ENCODE results near the gene PDHA1. TPM values are rescaled to one million over a fixed set of nuclear protein-coding genes. Genes with fewer than 3 reads are reported as not detected.

The PDHA1 gene
- total and polyA plus RNA-seq, 11 donors, result 235 to 1,225 (median 919) TPM

DNA sequence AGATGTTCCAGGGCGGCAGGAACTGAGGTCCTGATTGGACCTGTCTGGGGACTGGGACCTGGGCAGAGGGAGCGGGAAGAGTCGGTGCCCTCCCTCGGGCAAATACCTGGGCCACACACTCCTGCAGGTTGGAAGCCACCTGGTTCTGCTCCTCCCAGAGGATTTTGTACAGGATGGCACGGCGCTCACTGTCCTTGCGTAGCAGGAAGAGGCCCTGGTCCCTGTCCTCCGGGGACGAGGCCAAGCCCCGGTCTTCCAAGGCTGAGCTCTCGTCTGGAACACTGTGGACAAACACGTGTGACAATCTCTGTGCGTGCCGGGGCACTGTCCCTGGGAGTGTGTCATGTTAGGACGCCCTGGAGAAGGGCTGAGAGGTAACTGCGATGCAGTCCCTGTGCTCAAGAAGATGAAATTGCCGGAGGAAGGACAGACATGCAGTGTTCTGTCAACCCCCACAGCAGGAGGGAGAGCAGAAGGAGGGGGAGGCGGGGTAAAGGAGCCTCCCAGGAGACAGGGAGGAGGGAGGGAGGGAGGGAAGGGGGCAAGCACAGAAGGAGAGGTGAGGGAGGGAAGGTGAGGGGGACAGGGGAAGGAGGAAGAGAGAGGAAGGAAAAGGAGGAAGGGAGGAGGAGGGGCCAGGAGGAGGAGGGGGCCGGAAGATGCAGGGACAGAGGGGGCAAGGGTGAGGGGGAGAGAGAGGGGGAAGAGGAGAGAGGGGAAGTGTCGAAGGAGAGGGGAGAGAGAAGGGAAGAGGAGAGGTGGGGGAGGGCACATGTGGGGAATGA is 29.0 kb downstream of the PDHA1 start:
- H3K4me3 ChIP-seq, result peak overlapping the region in 11 of 12 donors; percentile 8 to 58 (median 44)
- H3K9me3 ChIP-seq, result no peaks in the 10 kb centered on the region
- no peak for DNase-seq
- H3K27me3 ChIP-seq, result no peaks in the 10 kb centered on the region
- ATAC-seq, result peak; percentile 46 to 64 (median 53)
- intact Hi-C loops (cut with DNase I), result loop anchor here in 9 of 10 donors (2.0 to 10.0 kb wide), 9 partner anchors 160 to 612 kb away; partner anchors contain the start of gene SH3KBP1 (in 3 of the 9)
- 1 to 38% (median 11%) methylated on average over 18 to 20 of the region's 20 CpGs for WGBS, 4 donors
- no peak overlapping the region for H3K27ac ChIP-seq
- H3K4me1 ChIP-seq, result peaks cover 0 to 2% (median 0%) of the 10 kb centered on the region in 12 donors
- no peaks in the 10 kb centered on the region for H3K36me3 ChIP-seq
- TF ChIP-seq POLR2A (IDR thresholded peaks at IDR 0.05), result no peak
- TF ChIP-seq, protein P1, sequence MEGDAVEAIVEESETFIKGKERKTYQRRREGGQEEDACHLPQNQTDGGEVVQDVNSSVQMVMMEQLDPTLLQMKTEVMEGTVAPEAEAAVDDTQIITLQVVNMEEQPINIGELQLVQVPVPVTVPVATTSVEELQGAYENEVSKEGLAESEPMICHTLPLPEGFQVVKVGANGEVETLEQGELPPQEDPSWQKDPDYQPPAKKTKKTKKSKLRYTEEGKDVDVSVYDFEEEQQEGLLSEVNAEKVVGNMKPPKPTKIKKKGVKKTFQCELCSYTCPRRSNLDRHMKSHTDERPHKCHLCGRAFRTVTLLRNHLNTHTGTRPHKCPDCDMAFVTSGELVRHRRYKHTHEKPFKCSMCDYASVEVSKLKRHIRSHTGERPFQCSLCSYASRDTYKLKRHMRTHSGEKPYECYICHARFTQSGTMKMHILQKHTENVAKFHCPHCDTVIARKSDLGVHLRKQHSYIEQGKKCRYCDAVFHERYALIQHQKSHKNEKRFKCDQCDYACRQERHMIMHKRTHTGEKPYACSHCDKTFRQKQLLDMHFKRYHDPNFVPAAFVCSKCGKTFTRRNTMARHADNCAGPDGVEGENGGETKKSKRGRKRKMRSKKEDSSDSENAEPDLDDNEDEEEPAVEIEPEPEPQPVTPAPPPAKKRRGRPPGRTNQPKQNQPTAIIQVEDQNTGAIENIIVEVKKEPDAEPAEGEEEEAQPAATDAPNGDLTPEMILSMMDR (IDR thresholded peaks at IDR 0.05), result peak in 1 of 12 donors; percentile 22

DNA sequence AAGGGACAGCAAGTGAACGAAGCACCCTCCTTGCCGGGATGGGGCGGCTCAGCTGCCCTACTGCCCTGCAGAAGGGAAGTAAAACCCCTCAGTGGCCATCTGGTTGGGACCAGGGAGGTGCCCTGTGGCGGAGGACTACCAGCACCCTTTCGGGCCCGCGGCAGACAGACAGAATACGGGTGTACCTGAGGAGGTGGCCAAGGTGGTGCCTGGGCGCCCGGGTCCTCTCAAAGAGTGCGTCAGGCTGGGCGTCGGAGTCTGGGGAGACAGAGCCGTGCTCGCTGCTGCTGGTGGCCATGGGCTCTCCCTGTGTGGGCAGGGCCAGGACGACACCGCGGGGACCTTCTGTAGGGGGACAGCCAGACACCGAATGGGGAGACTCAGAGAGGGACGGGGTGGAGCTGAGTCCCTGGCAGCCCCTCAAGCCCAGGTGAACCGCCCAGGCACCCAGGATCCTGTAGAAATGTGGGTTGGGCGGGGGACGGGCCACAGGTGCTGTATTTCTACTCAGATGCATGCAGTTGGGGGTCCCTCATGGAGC is 29.7 kb downstream of the PDHA1 start:
- no peaks in the 10 kb centered on the region for H3K36me3 ChIP-seq
- intact Hi-C loops (cut with DNase I), result loop anchor here in 9 of 10 donors (2.0 to 10.0 kb wide), 9 partner anchors 159 to 611 kb away; partner anchors contain the start of gene SH3KBP1 (in 3 of the 9)
- ATAC-seq, result peak in 1 of 4 donors; percentile 12

DNA sequence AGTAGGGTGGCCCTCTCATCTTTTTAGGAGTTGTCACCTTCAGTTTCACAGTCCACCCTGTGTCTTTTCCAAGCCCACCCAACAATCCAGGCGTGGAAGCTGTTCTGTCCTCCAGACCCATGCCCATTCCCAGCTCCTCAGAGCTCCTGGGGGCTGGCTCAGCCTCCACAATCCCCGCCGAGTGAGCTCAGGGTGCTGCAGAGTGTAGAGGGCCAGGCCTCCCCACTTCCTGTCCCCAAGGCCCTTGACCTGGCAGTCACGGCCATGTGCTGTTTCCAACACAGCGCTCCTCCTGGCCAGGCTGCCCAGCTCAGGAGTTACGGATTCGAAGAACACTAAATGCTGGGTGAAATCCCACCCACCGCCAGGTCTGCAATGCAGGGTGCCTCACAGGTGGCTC is 31.8 kb downstream of the PDHA1 start:
- H3K27me3 ChIP-seq, result no peaks in the 10 kb centered on the region
- intact Hi-C loops (cut with DNase I), result loop anchor here in 7 of 10 donors (5.0 to 10.0 kb wide), 5 partner anchors 159 to 609 kb away; no protein-coding TSS in a partner anchor
- no peak overlapping the region for H3K4me3 ChIP-seq
- no peaks in the 10 kb centered on the region for H3K36me3 ChIP-seq
- H3K9me3 ChIP-seq, result no peaks in the 10 kb centered on the region
- DNase-seq (no peak), ATAC-seq (no peak)
- WGBS, 4 donors, result 76 to 84% (median 80%) methylated on average over 7 to 8 of the region's 8 CpGs
- TF ChIP-seq, protein P1 (IDR thresholded peaks at IDR 0.05), result no peak
- no peak for TF ChIP-seq POLR2A (IDR thresholded peaks at IDR 0.05)
- no peak overlapping the region for H3K27ac ChIP-seq
- H3K4me1 ChIP-seq, result peaks cover 0 to 2% (median 0%) of the 10 kb centered on the region in 12 donors

More for the DNA sequence above, 29.7 kb downstream of the PDHA1 start:
- Histone ChIP-seq H3K27ac (no peak overlapping the region), H3K4me3 (peak overlapping the region in 1 of 12 donors; percentile 21), H3K9me3 (no peaks in the 10 kb centered on the region), H3K4me1 (peaks cover 0 to 2% (median 0%) of the 10 kb centered on the region in 12 donors), H3K27me3 (no peaks in the 10 kb centered on the region)
- DNase-seq, result no peak
- WGBS, 4 donors, result 27 to 57% (median 38%) methylated on average over 21 to 23 of the region's 23 CpGs
- no peak for TF ChIP-seq POLR2A (IDR thresholded peaks at IDR 0.05)
- TF ChIP-seq, protein P1 (IDR thresholded peaks at IDR 0.05), result no peak

DNA sequence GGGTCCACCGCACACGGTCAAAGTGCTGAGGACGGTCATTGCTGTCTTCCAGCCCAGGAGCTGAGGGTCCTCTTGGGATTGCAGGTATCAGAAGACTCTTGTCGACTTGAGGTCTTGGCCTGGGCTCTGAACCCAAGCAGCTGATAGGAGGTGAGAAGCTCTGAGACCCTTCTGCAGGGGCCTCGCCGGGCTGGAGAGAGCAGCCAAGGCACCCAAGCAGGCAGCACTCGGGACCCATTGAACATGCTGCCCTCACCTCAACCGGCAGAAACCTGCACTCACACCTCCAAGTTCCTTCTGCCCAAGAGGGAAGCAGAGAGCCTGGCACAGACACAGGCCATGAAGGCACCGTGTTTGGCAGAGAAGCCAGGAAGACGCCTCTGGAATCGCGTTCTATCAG is 34.1 kb downstream of the PDHA1 start:
- Histone ChIP-seq H3K4me3 (no peak overlapping the region), H3K4me1 (peaks cover 0 to 2% (median 0%) of the 10 kb centered on the region in 12 donors), H3K36me3 (no peaks in the 10 kb centered on the region), H3K27ac (no peak overlapping the region), H3K9me3 (no peaks in the 10 kb centered on the region), H3K27me3 (peaks cover 0 to 4% (median 0%) of the 10 kb centered on the region in 9 donors)
- DNase-seq (no peak), ATAC-seq (no peak)
- 88 to 97% (median 92%) methylated on average over 6 to 12 of the region's 12 CpGs for WGBS, 4 donors
- intact Hi-C loops (cut with DNase I), result loop anchor here in 7 of 10 donors (5.0 to 10.0 kb wide), 5 partner anchors 157 to 607 kb away; no protein-coding TSS in a partner anchor
- TF ChIP-seq, protein P1 (IDR thresholded peaks at IDR 0.05), result no peak
